Measurements from ENCODE around the gene COMP.
A peak's percentile ranks its signal among the peaks of the same experiment; 100 is the strongest.
"Not testable (repeated sequence)": the region's sequence is repeated elsewhere in the genome, so short reads cannot be mapped to it uniquely, and the experiment has no call there.

The COMP gene

GRCh38 chr19:18790566-18791314, at the start of gene COMP:
TSS of gene COMP (minus strand) at chr19:18791305. CDS start at chr19:18791269, 36 bp downstream.
- DNase-seq (ENCODE audit: low read depth in 1 of 2, low spot score in 1 of 2) = no peak

- DNase-seq (ENCODE audit: low read depth in 1 of 2, low spot score in 1 of 2) = no peak
These were observed 49.5 kb upstream of the COMP start for GRCh38 chr19:18840288-18841267.

- DNase-seq (ENCODE audit: low read depth in 1 of 2, low spot score in 1 of 2) = no peak
These were observed 48.6 kb upstream of the COMP start for GRCh38 chr19:18839465-18840287.

- DNase-seq (ENCODE audit: low read depth in 1 of 2, low spot score in 1 of 2) = no peak
These were observed 43.5 kb upstream of the COMP start for GRCh38 chr19:18834644-18834984.

- no peak for DNase-seq (ENCODE audit: low read depth in 1 of 2, low spot score in 1 of 2)
These were observed 42.9 kb upstream of the COMP start for GRCh38 chr19:18833849-18834643.

- DNase-seq (ENCODE audit: low read depth in 1 of 2, low spot score in 1 of 2) = no peak
These were observed 42.0 kb upstream of the COMP start for GRCh38 chr19:18833141-18833476.

- DNase-seq (ENCODE audit: low read depth in 1 of 2, low spot score in 1 of 2) = peak in 1 of 2 donors; percentile 7
These were observed 41.4 kb upstream of the COMP start for GRCh38 chr19:18832306-18833140.

- DNase-seq (ENCODE audit: low read depth in 1 of 2, low spot score in 1 of 2) = peak; percentile 93 to 96
These were observed 40.6 kb upstream of the COMP start, which contains the start of gene UPF1 for GRCh38 chr19:18831524-18832305. TSS of gene UPF1 (plus strand) at chr19:18831959. CDS start at chr19:18832210, 251 bp downstream.

GRCh38 chr19:18830488-18830887, 39.4 kb upstream of the COMP start:
- no peak for DNase-seq (ENCODE audit: low read depth in 1 of 2, low spot score in 1 of 2)

- DNase-seq (ENCODE audit: low read depth in 1 of 2, low spot score in 1 of 2) = no peak
These were observed 37.7 kb upstream of the COMP start for GRCh38 chr19:18828786-18829185.

GRCh38 chr19:18817574-18817973, 26.5 kb upstream of the COMP start:
- no peak for DNase-seq (ENCODE audit: low read depth in 1 of 2, low spot score in 1 of 2)

- DNase-seq (ENCODE audit: low read depth in 1 of 2, low spot score in 1 of 2) = not testable (repeated sequence)
These were observed 25.5 kb upstream of the COMP start for GRCh38 chr19:18816645-18817044.

- DNase-seq (ENCODE audit: low read depth in 1 of 2, low spot score in 1 of 2) = no peak
These were observed 24.6 kb upstream of the COMP start for GRCh38 chr19:18815673-18816072.

- DNase-seq (ENCODE audit: low read depth in 1 of 2, low spot score in 1 of 2) = no peak
These were observed 23.0 kb upstream of the COMP start for GRCh38 chr19:18814063-18814462.

GRCh38 chr19:18811638-18812037, 20.5 kb upstream of the COMP start:
- not testable (repeated sequence) for DNase-seq (ENCODE audit: low read depth in 1 of 2, low spot score in 1 of 2)

- DNase-seq (ENCODE audit: low read depth in 1 of 2, low spot score in 1 of 2) = no peak
These were observed 18.2 kb upstream of the COMP start for GRCh38 chr19:18809149-18809868.

GRCh38 chr19:18807861-18808331, 16.8 kb upstream of the COMP start:
- no peak for DNase-seq (ENCODE audit: low read depth in 1 of 2, low spot score in 1 of 2)

GRCh38 chr19:18804643-18805042, 13.5 kb upstream of the COMP start:
- no peak for DNase-seq (ENCODE audit: low read depth in 1 of 2, low spot score in 1 of 2)
